Fibroblast of the aortic adventitia (primary cell): ENCODE results near the gene SDHAF2. TPM values are rescaled to one million over a fixed set of nuclear protein-coding genes. Genes with fewer than 3 reads are reported as not detected.
"Not testable (repeated sequence)": the region's sequence is repeated elsewhere in the genome, so short reads cannot be mapped to it uniquely, and the experiment has no call there.

Source experiments
- DNase-seq: peaks from one replicate; pipeline ENCODE4 v3.0.0-alpha.2; 2010; ENCODE audit warnings: low read depth
- H3K4me3 ChIP-seq: 2 replicates; pipeline ENCODE4 v1.5.1; 2011; ENCODE audit warnings: low read depth, mild to moderate bottlenecking, control low read depth, low read length, moderate library complexity
- CTCF ChIP-seq: IDR thresholded peaks from 2 replicates; pipeline ENCODE4 v1.5.1; 2011; ENCODE audit warnings: mild to moderate bottlenecking, low read length, control low read depth, inconsistent platforms; ENCODE audit not compliant: insufficient read depth
- total RNA-seq: library from RNA; depleted of rRNA; stranded (reverse); fragments of >200 nt; gene quantifications from 2 replicates; pipeline ENCODE4 v1.2.3, GENCODE V29; 2012; ENCODE audit warnings: low replicate concordance

Gene SDHAF2
- total RNA-seq, 1 donor: 51.5 TPM

DNA sequence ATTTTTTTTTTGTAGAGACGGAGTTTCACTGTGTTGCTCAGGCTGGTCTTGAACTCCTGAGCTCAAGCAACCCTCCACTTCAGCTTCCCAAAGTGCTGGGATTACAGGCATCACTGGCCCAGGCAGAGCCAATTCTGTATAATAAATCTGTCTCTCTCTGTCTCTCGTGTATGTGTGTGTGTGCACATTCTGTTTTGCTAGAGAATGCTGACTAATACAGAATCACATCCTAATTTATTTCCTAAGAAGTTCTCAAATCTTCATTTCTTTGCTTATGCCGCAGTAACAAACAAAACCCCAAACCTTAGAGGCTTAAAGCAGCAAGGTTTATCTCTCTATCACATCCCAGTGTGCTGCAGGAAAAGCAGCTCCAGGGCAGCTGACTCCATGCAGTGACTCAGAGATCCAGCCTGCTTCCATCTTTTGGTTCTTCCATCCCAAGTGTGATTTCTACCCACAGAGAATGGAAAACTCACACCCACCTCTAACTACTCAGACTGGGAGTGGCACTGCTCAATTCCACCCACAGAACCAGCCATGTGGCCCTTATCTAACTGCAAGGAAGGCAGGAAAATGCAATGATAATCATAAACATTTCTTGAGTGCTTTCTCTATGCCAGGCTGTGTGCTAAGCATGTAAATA, 43.6 kb downstream of the SDHAF2 start:
- no peak overlapping the region for H3K4me3 ChIP-seq
- TF ChIP-seq CTCF: no peak
- peak; percentile 80 for DNase-seq

- no peak overlapping the region for H3K4me3 ChIP-seq
- TF ChIP-seq CTCF: no peak
- no peak for DNase-seq
These were observed 44.2 kb downstream of the SDHAF2 start for GRCh38 chr11:61474013-61474643.

DNA sequence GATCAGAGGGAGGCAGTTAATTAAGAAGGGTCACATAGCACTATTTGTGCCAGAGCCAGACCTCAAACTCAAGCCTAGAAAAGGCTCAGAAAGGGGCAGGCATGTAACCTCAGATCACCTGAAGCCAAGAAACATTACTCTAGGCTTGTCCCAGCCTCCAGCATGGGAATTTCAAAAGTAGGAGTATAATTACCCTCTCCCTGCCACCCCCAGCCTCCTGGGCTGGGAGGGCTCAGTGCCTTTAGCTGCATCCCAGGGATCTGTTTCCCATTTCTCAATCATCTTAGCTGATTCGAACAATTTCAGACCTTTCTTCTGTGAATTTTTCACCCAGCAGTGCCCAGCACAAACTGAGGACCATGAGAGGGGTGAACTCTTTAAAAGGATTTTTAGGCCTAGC, 45.5 kb downstream of the SDHAF2 start:
- no peak for DNase-seq
- H3K4me3 ChIP-seq: no peak overlapping the region
- no peak for TF ChIP-seq CTCF

DNA sequence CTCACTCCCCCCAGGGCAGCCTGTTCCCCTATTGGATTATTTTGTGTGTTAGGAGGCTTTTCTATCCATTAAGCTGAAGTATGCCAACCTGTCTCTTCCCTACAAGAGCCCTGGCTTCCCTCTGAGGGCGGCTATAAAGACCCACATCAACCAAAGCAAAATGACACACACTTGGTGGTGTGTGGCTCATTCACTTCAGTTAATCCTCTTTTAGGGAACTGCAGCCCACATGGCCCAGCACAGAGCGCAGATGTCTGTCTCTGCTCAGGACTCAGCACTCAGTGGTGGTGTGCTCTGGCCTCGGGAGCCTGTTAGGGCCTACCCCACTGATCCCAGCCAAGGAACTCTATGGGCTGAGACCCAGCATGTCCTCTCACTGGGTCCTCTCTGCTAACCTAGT, 46.4 kb downstream of the SDHAF2 start:
- DNase-seq: no peak
- TF ChIP-seq CTCF: no peak
- H3K4me3 ChIP-seq: no peak overlapping the region

DNA sequence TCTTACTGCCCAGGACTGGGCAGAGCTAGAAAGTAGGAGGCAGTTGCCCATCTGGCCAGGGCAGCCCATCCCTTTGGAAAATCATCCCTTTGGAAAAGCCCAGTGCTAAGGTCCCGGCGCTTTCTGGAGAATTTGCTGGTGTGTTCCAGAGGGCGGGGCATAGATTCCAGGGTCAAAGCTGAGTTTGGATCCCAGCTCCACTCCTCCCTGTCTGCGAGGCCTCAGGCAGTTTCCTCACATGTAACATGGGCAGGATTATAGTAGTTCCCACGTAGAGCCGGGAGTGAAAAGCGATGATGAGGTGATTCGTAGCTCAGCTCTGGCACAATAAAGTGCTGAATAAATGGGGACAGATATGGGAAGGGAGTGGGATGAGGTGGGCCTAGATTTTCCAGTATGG, 47.2 kb downstream of the SDHAF2 start:
- TF ChIP-seq CTCF: no peak
- no peak overlapping the region for H3K4me3 ChIP-seq
- DNase-seq: peak; percentile 63

- H3K4me3 ChIP-seq: no peak overlapping the region
- TF ChIP-seq CTCF: peak; percentile 93
- DNase-seq: peak; percentile 33
These were observed 47.8 kb downstream of the SDHAF2 start for GRCh38 chr11:61477727-61478148.

DNA sequence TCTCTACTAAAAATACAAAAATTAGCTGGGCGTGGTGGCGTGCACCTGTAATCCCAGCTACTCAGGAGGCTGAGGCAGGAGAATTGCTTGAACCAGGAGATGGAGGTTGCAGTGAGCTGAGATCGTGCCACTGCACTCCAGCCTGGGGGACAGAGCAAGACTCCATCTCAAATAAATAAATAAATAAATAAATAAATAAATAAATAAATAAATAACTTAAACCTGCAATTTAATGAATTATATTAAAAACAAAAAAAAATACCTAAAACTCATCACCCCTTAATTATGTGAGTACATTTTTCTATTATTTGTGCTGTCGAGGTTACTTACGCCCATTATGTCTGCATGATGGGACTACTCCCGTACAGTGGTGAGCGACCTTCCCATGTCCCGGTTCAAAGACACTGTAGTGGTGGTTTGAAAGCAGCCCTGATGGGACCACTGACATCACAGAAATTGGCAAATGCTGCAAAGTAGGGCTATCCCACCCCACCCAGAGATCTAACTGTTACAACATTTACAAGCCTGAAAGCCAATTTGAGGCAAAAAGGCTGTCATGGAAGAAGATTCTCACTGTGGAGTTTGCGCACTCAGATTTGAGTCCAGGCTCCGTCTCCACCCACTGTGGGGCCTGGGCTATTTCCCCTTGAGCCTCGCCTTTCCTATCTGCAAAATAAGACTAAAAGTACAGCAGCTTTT, 49.6 kb downstream of the SDHAF2 start:
- H3K4me3 ChIP-seq: not testable (repeated sequence)
- DNase-seq: peak; percentile 22
